Measurements from ENCODE around the gene HS3ST3B1.
A peak's percentile ranks its signal among the peaks of the same experiment; 100 is the strongest.

- TF ChIP-seq, protein P1, sequence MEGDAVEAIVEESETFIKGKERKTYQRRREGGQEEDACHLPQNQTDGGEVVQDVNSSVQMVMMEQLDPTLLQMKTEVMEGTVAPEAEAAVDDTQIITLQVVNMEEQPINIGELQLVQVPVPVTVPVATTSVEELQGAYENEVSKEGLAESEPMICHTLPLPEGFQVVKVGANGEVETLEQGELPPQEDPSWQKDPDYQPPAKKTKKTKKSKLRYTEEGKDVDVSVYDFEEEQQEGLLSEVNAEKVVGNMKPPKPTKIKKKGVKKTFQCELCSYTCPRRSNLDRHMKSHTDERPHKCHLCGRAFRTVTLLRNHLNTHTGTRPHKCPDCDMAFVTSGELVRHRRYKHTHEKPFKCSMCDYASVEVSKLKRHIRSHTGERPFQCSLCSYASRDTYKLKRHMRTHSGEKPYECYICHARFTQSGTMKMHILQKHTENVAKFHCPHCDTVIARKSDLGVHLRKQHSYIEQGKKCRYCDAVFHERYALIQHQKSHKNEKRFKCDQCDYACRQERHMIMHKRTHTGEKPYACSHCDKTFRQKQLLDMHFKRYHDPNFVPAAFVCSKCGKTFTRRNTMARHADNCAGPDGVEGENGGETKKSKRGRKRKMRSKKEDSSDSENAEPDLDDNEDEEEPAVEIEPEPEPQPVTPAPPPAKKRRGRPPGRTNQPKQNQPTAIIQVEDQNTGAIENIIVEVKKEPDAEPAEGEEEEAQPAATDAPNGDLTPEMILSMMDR (IDR thresholded peaks at IDR 0.05): peak in 1 of 3 donors; percentile 51
- TF ChIP-seq EP300 (IDR thresholded peaks at IDR 0.05) (no peak), POLR2A (IDR thresholded peaks at IDR 0.05) (peak; percentile 39)
These were observed at the start of gene HS3ST3B1 for GRCh38 chr17:14300575-14301278.

All from ovary (tissue), 3 donors.